ENCODE results near the gene HYAL3. TPM values are rescaled to one million over a fixed set of nuclear protein-coding genes. Genes with fewer than 3 reads are reported as not detected.

Gene HYAL3
- polyA plus RNA-seq (2011; rRNA removed) (7.1 and 8.5 TPM in 2 replicates), polyA minus RNA-seq (2011; rRNA and poly(A)+ RNA removed) (1.7 and 5.3 TPM in 2 replicates)

DNA sequence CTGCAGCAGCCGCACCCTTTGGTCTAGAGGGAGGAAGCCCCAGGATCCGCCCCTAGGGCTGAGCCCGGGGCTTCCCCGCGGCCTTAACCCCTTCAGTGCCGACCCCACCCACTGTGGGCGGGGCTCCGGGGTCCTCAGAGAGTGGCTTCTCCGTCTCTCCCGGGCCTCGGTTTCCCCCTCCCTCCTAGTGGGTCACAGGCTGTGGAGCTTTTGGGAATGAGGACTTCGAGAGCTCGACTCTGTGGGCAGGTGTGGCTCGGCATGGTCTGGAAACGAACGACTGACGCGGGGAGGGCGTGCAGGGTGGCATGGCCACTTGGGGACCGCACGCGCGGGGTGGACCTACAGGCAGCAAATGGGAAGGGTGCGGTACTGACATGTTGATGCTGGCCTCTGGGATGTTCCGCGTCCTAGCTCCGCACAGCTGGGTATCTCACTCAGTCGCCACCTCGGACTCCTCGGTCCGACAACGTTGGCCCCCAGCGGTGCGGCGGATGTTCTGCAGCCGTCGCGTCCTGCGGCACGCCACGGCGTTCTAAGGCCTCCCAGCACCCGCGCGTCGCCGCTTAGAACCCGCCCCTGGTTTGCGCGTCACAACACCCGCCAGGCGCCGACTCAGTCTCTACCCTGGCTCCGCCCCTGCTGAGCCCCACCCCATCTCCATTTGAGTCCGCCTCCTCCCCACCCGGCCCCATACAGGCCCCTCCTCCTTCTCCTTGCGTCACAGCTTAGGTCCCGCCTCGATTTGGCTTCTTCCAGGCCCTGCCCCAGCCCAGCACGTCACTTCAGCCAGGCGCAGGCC is at the start of gene HYAL3, which contains the start of gene NAA80:
TSS of gene HYAL3 (minus strand) at position 570 of the 802 bp plus-strand sequence. CDS start 3,803 bp downstream, outside the sequence.
TSS of gene NAA80 (minus strand) at position 570 of the 802 bp plus-strand sequence. CDS start 1,942 bp downstream, outside the sequence.
- Histone ChIP-seq H3K27me3 (ENCODE audit: control insufficient read depth, insufficient read depth, low read length) (no peaks in the 10 kb centered on the region), H3K4me3 (ENCODE audit: low read depth, low read length) (peak within 1 kb of the TSS; percentile 54), H3K36me3 (ENCODE audit: control insufficient read depth, insufficient read depth, low read length) (no peaks in the 10 kb centered on the region; the same call in 1 of the 2 replicates)
- peak; percentile 98 for DNase-seq (ENCODE audit: low read depth)
- ChIA-PET CTCF (interaction anchor here (0.9 to 2.4 kb wide), 11 partner anchors 7 to 104 kb away, joined by 3 to 20 read pairs (median 4); partner anchors contain the start of genes HYAL2 and SEMA3B), POLR2A (interaction anchor here (0.7 to 0.9 kb wide), 3 partner anchors 29 to 46 kb away, joined by 4 to 12 read pairs (median 11); no protein-coding TSS in a partner anchor)
- TF ChIP-seq, protein P1, sequence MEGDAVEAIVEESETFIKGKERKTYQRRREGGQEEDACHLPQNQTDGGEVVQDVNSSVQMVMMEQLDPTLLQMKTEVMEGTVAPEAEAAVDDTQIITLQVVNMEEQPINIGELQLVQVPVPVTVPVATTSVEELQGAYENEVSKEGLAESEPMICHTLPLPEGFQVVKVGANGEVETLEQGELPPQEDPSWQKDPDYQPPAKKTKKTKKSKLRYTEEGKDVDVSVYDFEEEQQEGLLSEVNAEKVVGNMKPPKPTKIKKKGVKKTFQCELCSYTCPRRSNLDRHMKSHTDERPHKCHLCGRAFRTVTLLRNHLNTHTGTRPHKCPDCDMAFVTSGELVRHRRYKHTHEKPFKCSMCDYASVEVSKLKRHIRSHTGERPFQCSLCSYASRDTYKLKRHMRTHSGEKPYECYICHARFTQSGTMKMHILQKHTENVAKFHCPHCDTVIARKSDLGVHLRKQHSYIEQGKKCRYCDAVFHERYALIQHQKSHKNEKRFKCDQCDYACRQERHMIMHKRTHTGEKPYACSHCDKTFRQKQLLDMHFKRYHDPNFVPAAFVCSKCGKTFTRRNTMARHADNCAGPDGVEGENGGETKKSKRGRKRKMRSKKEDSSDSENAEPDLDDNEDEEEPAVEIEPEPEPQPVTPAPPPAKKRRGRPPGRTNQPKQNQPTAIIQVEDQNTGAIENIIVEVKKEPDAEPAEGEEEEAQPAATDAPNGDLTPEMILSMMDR (IDR thresholded peaks at IDR 0.05; ENCODE audit: insufficient read depth, low read depth, low read length), result peak; percentile 41

- TF ChIP-seq, protein P1 (IDR thresholded peaks at IDR 0.05; ENCODE audit: insufficient read depth, low read depth, low read length), result peak; percentile 72
- Histone ChIP-seq H3K36me3 (ENCODE audit: control insufficient read depth, insufficient read depth, low read length) (peaks cover 2% of the 10 kb centered on the region; the same call in 1 of the 2 replicates), H3K4me3 (ENCODE audit: low read depth, low read length) (no peak overlapping the region), H3K27me3 (ENCODE audit: control insufficient read depth, insufficient read depth, low read length) (no peaks in the 10 kb centered on the region)
- DNase-seq (ENCODE audit: low read depth), result no peak
- ChIA-PET CTCF (interaction anchor here (0.7 to 7.3 kb wide), 17 partner anchors 10 to 266 kb away, joined by 3 to 98 read pairs (median 3); partner anchors contain the start of gene CISH), POLR2A (no interaction called here)
These were observed 48.1 kb upstream of the HYAL3 start for GRCh38 chr3:50347187-50347813.

- peak within 1 kb of the TSS; percentile 37 for H3K4me3 ChIP-seq (ENCODE audit: low read depth, low read length)
- ChIA-PET POLR2A (no interaction called here), CTCF (interaction anchor here (0.6 to 7.3 kb wide), 4 partner anchors 80 to 1043 kb away, joined by 3 to 98 read pairs (median 4); no protein-coding TSS in a partner anchor)
- DNase-seq (ENCODE audit: low read depth), result no peak
- TF ChIP-seq, protein P1 (IDR thresholded peaks at IDR 0.05; ENCODE audit: insufficient read depth, low read depth, low read length), result no peak
- H3K27me3 ChIP-seq (ENCODE audit: control insufficient read depth, insufficient read depth, low read length), result no peaks in the 10 kb centered on the region
- peaks cover 2% of the 10 kb centered on the region; the same call in 1 of the 2 replicates for H3K36me3 ChIP-seq (ENCODE audit: control insufficient read depth, insufficient read depth, low read length)
These were observed 46.5 kb upstream of the HYAL3 start, which contains the start of gene ZMYND10 for GRCh38 chr3:50345586-50346234. Gene ZMYND10, minus strand, starts transcription at chr3:50345732. Its CDS starts 153 bp downstream, at chr3:50345579.

DNA sequence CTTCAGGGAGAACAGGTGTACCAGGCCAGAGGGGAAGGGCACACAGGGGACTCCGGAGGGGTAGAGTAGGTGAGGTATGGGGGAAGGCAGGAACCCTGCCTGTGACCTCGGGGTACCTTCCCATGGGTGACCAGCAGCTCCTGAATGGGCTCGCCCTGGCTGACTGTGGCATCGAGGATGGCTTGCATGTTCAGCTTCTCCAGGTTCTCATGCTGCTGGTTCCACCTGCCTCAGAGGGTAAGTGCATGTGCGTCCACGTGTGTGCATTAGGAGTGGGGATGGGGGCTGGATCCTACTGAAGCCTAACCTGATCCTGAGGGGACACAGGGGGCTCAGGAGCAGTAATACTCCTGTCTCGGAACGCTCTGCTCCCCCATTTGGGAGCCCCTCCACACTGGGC is 45.8 kb upstream of the HYAL3 start:
- ChIA-PET CTCF (interaction anchor here (0.9 to 7.3 kb wide), 3 partner anchors 80 to 205 kb away, joined by 3 to 98 read pairs (median 5); no protein-coding TSS in a partner anchor), POLR2A (no interaction called here)
- peaks cover 2% of the 10 kb centered on the region; the same call in 1 of the 2 replicates for H3K36me3 ChIP-seq (ENCODE audit: control insufficient read depth, insufficient read depth, low read length)
- H3K4me3 ChIP-seq (ENCODE audit: low read depth, low read length), result peak overlapping the region; percentile 37
- TF ChIP-seq, protein P1 (IDR thresholded peaks at IDR 0.05; ENCODE audit: insufficient read depth, low read depth, low read length), result no peak
- no peaks in the 10 kb centered on the region for H3K27me3 ChIP-seq (ENCODE audit: control insufficient read depth, insufficient read depth, low read length)
- no peak for DNase-seq (ENCODE audit: low read depth)

Measured in BJ (cell line).